ENCODE data around the gene ZDHHC11B. TPM values are rescaled to one million over a fixed set of nuclear protein-coding genes. Genes with fewer than 3 reads are reported as not detected.
"Not testable (repeated sequence)": the region's sequence is repeated elsewhere in the genome, so short reads cannot be mapped to it uniquely, and the experiment has no call there.

ZDHHC11B gene
- total RNA-seq, 2 donors from 2014 or later = 0.75 to 1.3 TPM

DNA sequence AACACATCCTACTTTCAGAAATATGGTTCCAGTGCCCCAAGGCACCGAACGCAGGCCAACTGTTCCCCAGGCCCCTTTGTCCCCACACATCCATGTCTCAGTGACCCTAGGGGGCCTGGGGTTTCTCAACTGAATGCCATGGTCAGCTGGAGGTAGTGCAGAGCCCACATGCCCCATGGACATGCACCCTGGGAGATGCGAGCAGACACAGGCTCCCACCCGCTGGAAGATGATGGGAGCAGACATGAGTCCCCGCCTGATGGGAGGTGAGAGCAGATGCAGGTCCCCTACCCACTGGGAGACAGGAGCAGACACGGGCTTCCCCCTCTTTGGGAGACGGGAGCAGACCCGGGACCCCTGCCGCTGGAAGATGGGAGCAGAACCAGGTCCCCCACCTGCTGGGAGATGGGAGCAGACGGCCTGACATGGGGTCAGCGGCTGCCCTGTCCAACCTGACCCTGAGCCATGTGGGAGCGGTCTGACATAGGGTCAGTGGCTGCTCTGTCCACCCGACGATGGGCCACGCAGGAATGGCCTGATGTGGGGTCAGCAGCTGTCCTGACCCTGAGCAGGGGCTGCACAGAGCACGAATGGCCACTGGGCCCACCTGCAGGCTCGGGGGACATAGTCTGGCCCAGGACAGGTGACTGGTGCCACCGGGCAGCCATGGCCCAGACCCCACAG is 18.4 kb downstream of the ZDHHC11B start:
- Mint-ChIP-seq H3K9me3 (peaks cover 14% of the 10 kb centered on the region), H3K36me3 (ENCODE audit: low read depth) (no peaks in the 10 kb centered on the region), H3K4me1 (no peaks in the 10 kb centered on the region), H3K27ac (no peak overlapping the region), H3K27me3 (ENCODE audit: insufficient read depth) (peaks cover 15% of the 10 kb centered on the region), H3K4me3 (no peak overlapping the region)
- H3K4me3 ChIP-seq (ENCODE audit: low read length) = no peak overlapping the region
- no peaks in the 10 kb centered on the region for H3K36me3 ChIP-seq (ENCODE audit: control insufficient read depth, insufficient read depth, low read length)
- WGBS, 2 experiments (ENCODE audit: insufficient coverage in 1 of 2, insufficient read length in 1 of 2) = 87 to 94% methylated on average over 16 to 18 of the region's 18 CpGs
- no peak overlapping the region for H3K9ac ChIP-seq (ENCODE audit: extremely low read depth, low read length, poor library complexity, severe bottlenecking)
- no peaks in the 10 kb centered on the region for H3K27me3 ChIP-seq (ENCODE audit: control insufficient read depth, insufficient read depth, low read length, poor library complexity, severe bottlenecking)
- TF ChIP-seq, protein P1, sequence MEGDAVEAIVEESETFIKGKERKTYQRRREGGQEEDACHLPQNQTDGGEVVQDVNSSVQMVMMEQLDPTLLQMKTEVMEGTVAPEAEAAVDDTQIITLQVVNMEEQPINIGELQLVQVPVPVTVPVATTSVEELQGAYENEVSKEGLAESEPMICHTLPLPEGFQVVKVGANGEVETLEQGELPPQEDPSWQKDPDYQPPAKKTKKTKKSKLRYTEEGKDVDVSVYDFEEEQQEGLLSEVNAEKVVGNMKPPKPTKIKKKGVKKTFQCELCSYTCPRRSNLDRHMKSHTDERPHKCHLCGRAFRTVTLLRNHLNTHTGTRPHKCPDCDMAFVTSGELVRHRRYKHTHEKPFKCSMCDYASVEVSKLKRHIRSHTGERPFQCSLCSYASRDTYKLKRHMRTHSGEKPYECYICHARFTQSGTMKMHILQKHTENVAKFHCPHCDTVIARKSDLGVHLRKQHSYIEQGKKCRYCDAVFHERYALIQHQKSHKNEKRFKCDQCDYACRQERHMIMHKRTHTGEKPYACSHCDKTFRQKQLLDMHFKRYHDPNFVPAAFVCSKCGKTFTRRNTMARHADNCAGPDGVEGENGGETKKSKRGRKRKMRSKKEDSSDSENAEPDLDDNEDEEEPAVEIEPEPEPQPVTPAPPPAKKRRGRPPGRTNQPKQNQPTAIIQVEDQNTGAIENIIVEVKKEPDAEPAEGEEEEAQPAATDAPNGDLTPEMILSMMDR (conservative IDR thresholded peaks at IDR 0.05) = no peak
- H3K27ac ChIP-seq (ENCODE audit: low read depth, low read length) = no peak overlapping the region
- H3K9me3 ChIP-seq (ENCODE audit: control insufficient read depth, low read length) = no peaks in the 10 kb centered on the region
- DNase-seq = peak; percentile 36
- H3K4me1 ChIP-seq (ENCODE audit: control insufficient read depth, insufficient read depth, low read length) = no peaks in the 10 kb centered on the region

DNA sequence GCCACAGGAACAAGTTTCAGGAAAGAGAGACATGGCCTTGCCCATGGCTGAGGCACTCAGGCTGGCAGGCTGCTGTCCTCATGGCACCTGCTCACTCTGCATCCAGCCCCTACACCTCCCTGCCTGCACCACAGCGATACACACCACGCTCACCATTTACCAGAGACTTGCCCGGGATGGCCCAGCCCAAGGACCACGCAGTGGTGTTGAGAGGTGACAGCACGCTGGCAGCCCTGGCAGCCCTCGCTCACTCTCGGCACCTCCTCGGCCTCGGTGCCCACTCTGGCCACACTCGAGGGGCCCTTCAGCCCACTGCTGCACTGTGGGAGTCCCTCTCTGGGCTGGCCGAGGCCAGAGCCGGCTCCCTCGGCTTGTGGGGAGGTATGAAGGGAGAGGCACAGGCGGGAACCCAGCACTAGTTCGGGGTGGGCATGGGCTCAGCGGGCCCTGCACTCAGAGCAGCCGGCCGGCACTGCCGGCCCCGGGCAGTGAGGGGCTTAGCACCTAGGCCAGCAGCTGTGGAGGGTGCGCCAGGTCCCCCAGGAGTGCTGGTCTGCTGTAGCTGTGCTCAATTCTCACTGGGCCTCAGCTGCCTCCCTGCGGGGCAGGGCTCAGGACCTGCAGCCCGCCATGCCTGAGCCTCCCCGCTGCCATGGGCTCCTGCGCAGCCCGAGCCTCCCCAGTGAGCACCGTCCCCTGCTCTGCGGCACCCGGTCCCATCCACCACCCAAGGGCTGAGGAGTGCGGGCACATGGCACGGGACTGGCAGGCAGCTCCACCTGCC is 20.3 kb downstream of the ZDHHC11B start:
- Histone ChIP-seq H3K4me1 (ENCODE audit: control insufficient read depth, insufficient read depth, low read length) (no peaks in the 10 kb centered on the region), H3K27ac (ENCODE audit: low read depth, low read length) (no peak overlapping the region), H3K4me3 (ENCODE audit: low read length) (no peak overlapping the region), H3K27me3 (ENCODE audit: control insufficient read depth, insufficient read depth, low read length, poor library complexity, severe bottlenecking) (no peaks in the 10 kb centered on the region), H3K9ac (ENCODE audit: extremely low read depth, low read length, poor library complexity, severe bottlenecking) (no peak overlapping the region), H3K36me3 (ENCODE audit: control insufficient read depth, insufficient read depth, low read length) (no peaks in the 10 kb centered on the region), H3K9me3 (ENCODE audit: control insufficient read depth, low read length) (no peaks in the 10 kb centered on the region)
- peaks cover 14% of the 10 kb centered on the region for H3K9me3 Mint-ChIP-seq
- no peak for DNase-seq
- H3K27me3 Mint-ChIP-seq (ENCODE audit: insufficient read depth) = peaks cover 10% of the 10 kb centered on the region
- H3K27ac Mint-ChIP-seq = no peak overlapping the region
- no peaks in the 10 kb centered on the region for H3K4me1 Mint-ChIP-seq
- TF ChIP-seq, protein P1 (conservative IDR thresholded peaks at IDR 0.05) = no peak
- no peak overlapping the region for H3K4me3 Mint-ChIP-seq
- 93 to 96% methylated on average over 14 to 31 of the region's 31 CpGs for WGBS, 2 experiments (ENCODE audit: insufficient coverage in 1 of 2, insufficient read length in 1 of 2)
- H3K36me3 Mint-ChIP-seq (ENCODE audit: low read depth) = no peaks in the 10 kb centered on the region

DNA sequence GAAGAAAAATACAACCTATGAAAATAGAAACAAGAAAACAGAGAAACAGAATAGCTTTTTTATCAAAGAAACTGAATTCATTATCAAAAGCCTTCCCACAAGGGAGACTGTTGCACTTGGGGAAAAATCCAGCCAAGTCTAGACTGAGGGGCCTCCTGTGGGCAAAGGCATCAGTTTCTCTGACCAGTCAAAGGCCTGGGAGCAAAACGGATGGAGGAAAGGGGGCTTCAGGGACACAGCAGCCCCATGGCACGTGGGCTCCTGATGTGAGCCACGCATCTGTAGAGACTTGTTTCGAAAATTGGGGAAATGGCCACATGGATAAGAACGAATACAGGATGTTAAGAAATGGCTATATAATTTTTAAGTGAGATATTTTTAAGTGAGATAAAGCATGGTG is 21.1 kb downstream of the ZDHHC11B start:
- Histone ChIP-seq H3K9ac (ENCODE audit: extremely low read depth, low read length, poor library complexity, severe bottlenecking) (no peak overlapping the region), H3K4me3 (ENCODE audit: low read length) (no peak overlapping the region), H3K36me3 (ENCODE audit: control insufficient read depth, insufficient read depth, low read length) (no peaks in the 10 kb centered on the region), H3K9me3 (ENCODE audit: control insufficient read depth, low read length) (no peaks in the 10 kb centered on the region), H3K27me3 (ENCODE audit: control insufficient read depth, insufficient read depth, low read length, poor library complexity, severe bottlenecking) (no peaks in the 10 kb centered on the region), H3K27ac (ENCODE audit: low read depth, low read length) (no peak overlapping the region), H3K4me1 (ENCODE audit: control insufficient read depth, insufficient read depth, low read length) (peaks cover 4% of the 10 kb centered on the region)
- no peak overlapping the region for H3K4me3 Mint-ChIP-seq
- no peak overlapping the region for H3K27ac Mint-ChIP-seq
- H3K9me3 Mint-ChIP-seq = peaks cover 14% of the 10 kb centered on the region
- H3K27me3 Mint-ChIP-seq (ENCODE audit: insufficient read depth) = peaks cover 10% of the 10 kb centered on the region
- WGBS, 2 experiments (ENCODE audit: insufficient coverage in 1 of 2, insufficient read length in 1 of 2) = 76 to 81% methylated on average over 5 of the region's 5 CpGs
- H3K4me1 Mint-ChIP-seq = no peaks in the 10 kb centered on the region
- TF ChIP-seq, protein P1 (conservative IDR thresholded peaks at IDR 0.05) = no peak
- no peak for DNase-seq
- no peaks in the 10 kb centered on the region for H3K36me3 Mint-ChIP-seq (ENCODE audit: low read depth)

DNA sequence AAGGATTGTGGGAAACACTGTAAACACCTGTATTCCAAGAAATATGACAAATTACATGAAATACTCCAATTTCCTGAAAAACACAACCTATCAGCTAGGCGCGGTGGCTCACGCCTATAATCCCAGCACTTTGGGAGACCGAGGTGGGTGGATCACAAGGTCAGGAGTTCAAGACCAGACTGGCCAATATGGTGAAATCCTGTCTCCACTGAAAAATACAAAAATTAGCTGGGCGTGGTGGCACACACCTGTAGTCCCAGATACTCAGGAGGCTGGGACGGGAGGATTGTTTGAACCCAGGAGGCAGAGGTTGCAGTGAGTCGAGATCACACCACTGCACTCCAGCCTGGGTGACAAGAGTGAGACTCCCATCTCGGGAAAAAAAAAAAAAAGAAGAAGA is 21.5 kb downstream of the ZDHHC11B start:
- not testable (repeated sequence) for H3K27ac ChIP-seq (ENCODE audit: low read depth, low read length); H3K4me3 ChIP-seq (ENCODE audit: low read length); H3K4me1 Mint-ChIP-seq; H3K9ac ChIP-seq (ENCODE audit: extremely low read depth, low read length, poor library complexity, severe bottlenecking); H3K4me3 Mint-ChIP-seq; H3K9me3 ChIP-seq (ENCODE audit: control insufficient read depth, low read length); H3K36me3 ChIP-seq (ENCODE audit: control insufficient read depth, insufficient read depth, low read length); H3K36me3 Mint-ChIP-seq (ENCODE audit: low read depth); H3K27ac Mint-ChIP-seq; DNase-seq; H3K27me3 ChIP-seq (ENCODE audit: control insufficient read depth, insufficient read depth, low read length, poor library complexity, severe bottlenecking); H3K4me1 ChIP-seq (ENCODE audit: control insufficient read depth, insufficient read depth, low read length)
- H3K9me3 Mint-ChIP-seq = peaks cover 14% of the 10 kb centered on the region
- H3K27me3 Mint-ChIP-seq (ENCODE audit: insufficient read depth) = peaks cover 10% of the 10 kb centered on the region
- 84 to 92% methylated on average over 7 of the region's 8 CpGs for WGBS, 2 experiments (ENCODE audit: insufficient coverage in 1 of 2, insufficient read length in 1 of 2)
